Measurements from ENCODE around the gene PTPRN2.

- no peak for TF ChIP-seq CTCF (conservative IDR thresholded peaks at IDR 0.05)
- no peak for TF ChIP-seq EZH2 (IDR thresholded peaks at IDR 0.05; ENCODE audit: low read depth)
Measured at GRCh38 chr7:157679607-157680006, 908.0 kb downstream of the PTPRN2 start.

All from PC-9 (cell line).